HG02885 (cell line): ENCODE results near the gene MYB.
"Not testable (repeated sequence)": the region's sequence is repeated elsewhere in the genome, so short reads cannot be mapped to it uniquely, and the experiment has no call there.

Source experiments
- ATAC-seq: cut with Tn5 transposase; IDR thresholded peaks from one replicate; pipeline ENCODE4 v1.9.1; 2021; ENCODE audit warnings: mild to moderate bottlenecking; ENCODE audit not compliant: unreplicated experiment, poor library complexity

The MYB gene

DNA sequence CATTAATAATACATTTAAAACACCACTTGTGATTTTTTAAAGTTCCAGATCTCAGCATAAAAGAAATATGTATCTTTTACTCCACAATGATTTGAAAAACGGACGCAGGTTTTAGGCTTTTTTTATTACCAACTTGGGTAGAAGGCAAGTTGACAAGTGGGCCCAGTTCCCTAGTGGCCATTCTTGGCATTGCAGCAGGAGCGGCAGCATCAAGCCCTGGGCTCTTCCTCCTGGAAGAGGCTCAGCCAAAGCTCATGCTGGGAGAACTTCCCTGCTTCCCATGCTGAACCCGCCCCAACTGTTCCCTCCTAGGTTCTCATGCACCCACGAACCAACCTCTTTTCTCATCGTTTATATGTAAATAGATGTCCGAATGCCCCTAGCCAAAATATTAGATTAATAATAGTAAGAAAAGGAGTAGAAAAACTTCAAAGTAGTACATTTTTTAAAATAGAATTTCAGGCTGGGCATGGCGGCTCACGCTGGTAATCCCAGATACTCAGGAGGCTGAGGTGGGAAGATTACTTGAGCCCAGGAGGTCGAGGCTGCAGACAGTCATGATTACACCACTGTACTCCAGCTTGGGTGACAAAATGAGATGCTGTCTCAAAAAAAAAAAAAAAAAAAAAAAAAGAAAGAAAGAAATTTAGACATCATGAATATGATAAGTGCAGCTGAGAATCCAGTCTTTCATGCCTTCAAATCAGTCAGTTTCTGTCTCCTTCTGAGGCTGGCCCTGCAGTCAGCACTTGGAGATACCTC is 18.2 kb upstream of the MYB start:
- peak; percentile 6 for ATAC-seq

- ATAC-seq: peak; percentile 64
Observed at GRCh38 chr6:135163440-135163738, 17.7 kb upstream of the MYB start.

DNA sequence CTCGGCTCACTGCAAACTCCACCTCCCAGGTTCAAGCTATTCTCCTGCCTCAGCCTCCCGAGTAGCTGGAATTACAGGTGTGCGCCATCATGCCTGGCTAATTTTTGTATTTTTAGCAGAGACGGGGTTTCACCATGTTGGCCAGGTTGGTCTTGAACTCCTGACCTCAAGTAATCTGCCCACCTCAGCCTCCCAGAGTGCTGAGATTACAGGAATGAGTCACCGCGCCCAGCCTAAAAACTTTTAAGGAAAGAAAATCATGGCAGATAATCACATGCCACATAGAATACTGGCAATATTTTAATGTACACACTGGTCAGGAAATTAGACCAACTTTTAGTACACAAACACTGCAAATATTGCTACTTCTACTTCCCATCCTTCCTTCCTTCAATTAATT is 16.7 kb upstream of the MYB start:
- ATAC-seq: not testable (repeated sequence)

DNA sequence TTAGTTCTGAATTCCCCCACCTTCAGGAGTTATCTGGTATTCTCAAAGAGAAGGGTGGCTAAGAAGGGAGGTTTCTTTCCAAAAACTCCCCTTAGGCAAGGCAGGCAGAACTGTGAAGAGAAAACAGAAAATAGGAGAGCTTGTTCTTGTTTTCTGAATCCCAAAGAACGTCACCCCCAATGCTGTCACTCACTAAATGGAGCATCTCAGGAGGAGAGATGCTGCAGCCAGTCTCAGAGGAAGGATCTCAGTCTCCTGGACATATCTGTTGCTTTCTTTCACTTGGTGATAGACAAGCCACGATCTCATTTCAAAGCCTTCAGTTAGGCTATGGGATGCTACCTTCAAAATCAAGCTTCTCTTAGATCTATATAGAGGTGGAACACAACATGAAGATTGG is 16.1 kb upstream of the MYB start:
- no peak for ATAC-seq

DNA sequence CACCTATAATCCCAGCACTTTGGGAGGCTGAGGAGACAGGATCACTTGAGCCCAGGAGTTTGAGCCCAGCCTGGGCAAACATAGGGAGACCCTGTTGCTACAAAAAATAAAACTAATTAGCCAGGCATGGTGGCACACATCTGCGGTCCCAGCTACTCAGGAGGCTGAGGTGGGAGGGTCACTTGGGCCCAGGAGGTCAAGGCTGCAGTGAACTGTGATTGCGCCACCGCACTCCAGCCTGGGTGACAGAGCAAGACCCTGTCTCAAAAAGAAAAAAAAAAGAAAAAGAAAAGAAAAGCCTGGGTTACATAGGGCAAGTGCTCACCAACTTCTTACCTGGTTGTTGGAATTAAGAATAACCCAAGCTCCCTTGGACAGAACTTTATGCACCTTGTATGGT is 14.6 kb upstream of the MYB start:
- ATAC-seq: no peak

DNA sequence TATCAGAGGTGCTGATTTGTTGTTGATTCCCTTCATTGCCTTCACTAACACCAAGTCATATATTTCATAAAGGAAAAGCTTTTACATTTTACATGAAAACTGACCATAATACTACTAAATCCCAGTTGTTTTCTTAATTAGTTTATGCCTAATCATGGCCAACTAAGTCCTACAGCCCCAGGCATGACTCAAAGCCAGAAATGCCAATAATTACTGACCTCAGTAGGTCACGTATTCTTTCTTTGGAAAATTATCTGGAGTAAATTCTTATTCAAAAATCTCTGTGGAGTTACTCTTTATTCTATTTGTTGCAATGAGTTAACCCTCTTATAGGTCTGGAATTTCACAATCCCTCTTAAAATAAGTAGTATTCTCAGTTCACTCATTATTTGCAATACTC is 13.5 kb upstream of the MYB start:
- ATAC-seq: no peak

DNA sequence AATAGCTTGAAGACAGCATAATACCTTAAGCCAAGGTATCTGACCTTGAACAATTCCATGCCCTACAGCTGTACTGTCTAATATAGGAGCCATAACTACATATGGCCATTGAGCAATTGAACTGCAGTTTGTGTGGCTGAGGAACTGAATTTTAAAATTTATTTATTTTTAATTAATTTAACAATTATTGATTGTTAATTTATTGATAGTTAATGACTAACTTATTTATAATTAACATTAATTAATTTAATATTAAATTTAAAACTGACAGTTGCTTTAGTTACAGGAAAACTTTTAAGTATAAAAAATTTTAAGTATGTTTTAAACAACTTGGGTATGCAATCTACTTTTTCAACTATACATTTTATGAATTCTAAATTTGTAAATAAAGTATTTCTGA is 12.3 kb upstream of the MYB start:
- no peak for ATAC-seq

- ATAC-seq: no peak
Observed at GRCh38 chr6:135170238-135170637, 10.9 kb upstream of the MYB start.

DNA sequence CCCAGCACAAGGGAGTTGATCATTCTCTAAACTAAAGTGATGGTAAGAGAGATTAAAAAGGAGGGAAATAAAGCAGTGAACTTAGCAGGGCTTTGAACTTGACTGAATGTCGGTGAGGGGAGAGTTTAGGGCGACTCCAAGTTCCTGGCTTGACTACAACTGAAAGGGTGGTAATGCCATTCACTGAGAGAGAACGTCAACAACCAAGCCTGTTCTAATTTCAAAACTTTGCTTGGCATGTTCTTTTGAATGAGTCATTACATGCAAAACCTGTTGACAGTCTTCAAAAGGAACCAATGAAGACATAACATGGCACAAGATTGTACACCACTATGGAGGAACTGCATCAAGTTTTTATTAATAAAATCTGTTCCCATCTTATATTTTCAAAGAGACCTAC is 10.3 kb upstream of the MYB start:
- peak; percentile 47 for ATAC-seq

DNA sequence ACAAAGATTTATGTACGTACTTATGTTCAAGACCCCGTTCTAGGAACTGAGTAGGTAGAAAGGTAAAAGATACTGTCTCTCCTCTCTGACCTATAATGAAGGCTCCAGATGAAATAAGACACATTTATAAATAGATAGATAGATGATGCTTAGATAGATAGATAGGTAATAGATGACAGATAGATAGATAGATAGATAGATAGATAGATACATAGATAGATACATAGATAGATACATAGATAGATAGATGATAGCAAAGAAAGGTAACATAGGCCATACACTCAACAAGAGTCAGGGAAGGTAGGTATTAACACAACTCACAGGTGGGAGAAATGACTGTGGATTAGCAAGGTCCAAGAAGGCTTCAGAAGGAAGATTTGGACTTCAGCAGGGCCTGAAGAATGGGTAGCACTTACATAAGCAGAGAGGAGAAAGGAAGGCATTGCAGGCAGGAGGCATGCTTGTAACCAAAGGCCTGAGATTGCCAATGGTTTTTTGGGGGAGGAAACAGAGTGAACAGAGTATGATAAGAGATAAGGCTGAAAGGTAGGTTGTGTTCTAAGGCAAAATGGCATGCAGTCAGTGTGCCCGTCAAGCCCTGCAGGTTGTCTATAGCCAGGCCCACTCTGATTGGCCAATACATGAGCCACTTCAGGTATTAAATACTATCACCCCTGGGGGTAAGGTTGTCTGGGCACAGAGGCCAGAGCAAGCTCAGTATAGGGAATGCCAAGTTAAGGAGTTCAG is 7.7 kb upstream of the MYB start:
- no peak for ATAC-seq

DNA sequence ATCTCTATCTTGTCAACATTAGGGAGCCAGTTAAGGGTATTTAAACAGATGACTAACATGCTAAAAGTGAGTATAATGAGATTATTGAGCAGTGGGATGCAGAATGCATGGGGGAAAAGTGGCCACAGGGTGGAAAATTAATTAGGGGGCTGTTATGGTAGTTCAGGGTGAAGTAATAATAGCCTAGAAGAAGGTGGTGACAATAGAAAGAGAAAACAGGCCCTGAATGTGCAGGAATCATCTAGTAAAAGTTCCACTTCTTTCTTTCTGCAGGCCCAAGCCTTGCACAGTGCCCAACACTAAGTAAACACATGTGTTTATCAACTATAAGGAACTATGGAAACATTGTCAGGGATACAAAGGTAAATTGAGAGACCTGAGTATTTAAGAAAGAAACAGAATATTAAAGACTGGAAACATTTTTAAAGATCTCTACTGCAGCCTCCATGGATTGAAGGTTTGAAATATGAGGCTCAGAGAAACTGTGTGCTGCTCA is 7.1 kb upstream of the MYB start:
- ATAC-seq: no peak

DNA sequence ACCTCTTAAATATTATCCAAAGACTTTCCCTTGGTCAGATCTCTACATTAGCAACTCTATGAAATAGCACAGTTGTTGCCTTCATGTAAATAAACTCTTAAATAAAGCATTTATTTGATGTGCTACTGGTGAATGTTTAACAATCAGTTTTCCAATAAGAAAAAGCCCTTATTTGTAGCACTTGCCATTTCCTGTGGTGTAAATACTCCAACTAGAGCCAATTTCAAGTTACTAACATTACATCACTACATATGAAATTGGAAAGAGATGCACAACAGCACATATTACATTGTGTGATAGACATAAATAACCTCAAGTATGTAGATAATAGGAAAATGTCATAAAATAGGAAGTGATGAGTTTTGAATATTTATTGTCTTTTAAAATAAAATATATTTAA is 5.0 kb upstream of the MYB start:
- no peak for ATAC-seq

GRCh38 chr6:135176464-135176863 is 4.6 kb upstream of the MYB start:
- no peak for ATAC-seq

DNA sequence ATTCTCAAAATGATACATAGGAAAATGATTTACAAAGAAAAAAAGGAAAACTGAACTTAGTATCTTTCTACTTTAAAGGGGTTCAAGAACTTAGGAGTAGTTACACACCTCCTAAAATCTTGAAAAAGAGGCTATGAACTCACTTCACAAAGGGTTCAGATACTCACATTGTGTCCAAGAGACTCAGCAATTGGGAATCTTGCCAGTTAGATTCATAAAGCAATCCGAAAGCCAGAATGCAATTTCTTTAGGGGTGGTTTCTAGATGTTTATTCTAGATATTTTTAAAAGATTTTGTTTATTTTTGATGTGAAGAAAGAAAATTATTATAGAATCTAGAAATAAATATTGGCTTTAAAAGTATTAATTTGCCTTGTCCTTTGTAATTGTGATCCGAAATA is 1.7 kb upstream of the MYB start:
- no peak for ATAC-seq

GRCh38 chr6:135179920-135180541 is 1.1 kb upstream of the MYB start:
- no peak for ATAC-seq

- no peak for ATAC-seq
Observed at GRCh38 chr6:135181333-135182070, 394 bp downstream of the MYB start.

DNA sequence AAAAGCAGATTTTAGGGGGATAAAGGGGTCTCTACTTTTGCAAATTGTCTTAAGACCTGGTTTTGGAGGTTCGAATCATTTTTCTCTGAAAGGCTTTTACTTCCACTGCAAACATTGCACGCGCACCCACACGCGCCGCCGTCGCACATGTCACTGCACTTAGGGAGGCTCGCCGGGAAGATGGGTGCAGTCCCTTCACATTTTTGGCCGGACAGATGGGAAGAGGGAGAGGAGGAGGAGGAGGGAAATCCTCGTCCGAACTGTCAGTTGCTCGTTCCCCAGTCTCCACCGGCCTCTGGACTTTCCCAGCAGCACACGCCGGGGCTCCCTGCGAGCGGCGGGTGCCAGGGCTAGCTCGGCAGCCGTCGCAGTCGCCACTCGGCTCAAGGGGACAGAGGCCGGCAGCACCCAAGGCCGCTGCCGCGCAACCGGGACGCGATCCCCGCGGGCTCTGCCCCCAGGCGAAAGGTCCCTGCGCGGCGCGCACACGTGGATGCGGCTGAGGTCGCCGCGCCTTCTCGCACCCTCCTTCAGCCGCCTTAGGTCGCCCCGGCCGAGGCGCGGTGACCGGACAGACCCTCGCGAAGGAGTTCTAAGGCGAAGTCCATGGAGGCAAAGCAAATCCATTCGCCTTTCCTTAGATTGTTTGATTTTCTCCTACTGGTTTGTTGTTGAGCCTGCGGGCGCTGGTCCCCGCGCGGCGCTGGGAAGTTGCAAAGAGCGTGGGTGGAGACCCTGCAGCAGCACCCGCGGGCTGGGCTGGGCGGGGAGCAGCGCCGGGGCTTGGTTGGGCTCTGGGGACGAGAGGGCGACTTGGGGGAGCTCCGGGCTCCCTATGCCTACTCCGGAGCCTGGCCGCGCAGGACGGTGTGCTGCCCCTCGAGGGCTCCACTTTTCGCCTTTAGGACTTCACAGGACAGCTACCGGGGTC is 1.2 kb downstream of the MYB start:
- ATAC-seq: peak; percentile 17

GRCh38 chr6:135183002-135183531 is 2.0 kb downstream of the MYB start:
- peak; percentile 56 for ATAC-seq
